HepG2 (cell line): Measurements from ENCODE around the gene SLC18A3. TPM values are rescaled to one million over a fixed set of nuclear protein-coding genes. Genes with fewer than 3 reads are reported as not detected.

Experiments used
- ATAC-seq: fragments of 200-7000 bp; cut with Tn5 transposase; 3 replicates; pipeline ENCODE4 v1.9.1; 2020; ENCODE audit warnings: mild to moderate bottlenecking, moderate library complexity
- BruUV-seq: library from RNA; stranded (reverse); fragments of 400-500 nt; replicated peaks from 2 replicates; lab custom pipeline; 2021; lab: Mats Ljungman, UMichigan
- CTCF ChIA-PET: fragments of 300-600 bp; formaldehyde crosslinking; extraction: SDS; loops from one replicate; lab custom pipeline; 2021; ENCODE audit warnings: low total read pairs, inconsistent platforms, low intra/inter-chr PET ratio; lab: Yijun Ruan, JAX
- POLR2A ChIA-PET: fragments of 350-600 bp; sonication (Branson Sonifier 250); formaldehyde crosslinking; loops from one replicate; lab custom pipeline; 2020; ENCODE audit warnings: antibody characterized with exemption, inconsistent platforms; lab: Yijun Ruan, JAX
- DNase-seq: peaks from one replicate; pipeline ENCODE4 v3.0.0-alpha.2; 2015; ENCODE audit warnings: low spot score
- FAIRE-seq: peaks from 3 replicates; lab custom pipeline; 2011; peaks lifted over from hg19 to GRCh38; lab: Jason Lieb, UNC
- H2AFZ ChIP-seq: one replicate; pipeline ENCODE4 v1.6.1; 2011; ENCODE audit warnings: low read length, inconsistent platforms
- H3K27ac ChIP-seq: fragments of 300-600 bp; 3 replicates; pipeline ENCODE4 v1.8.0; 2011; ENCODE audit warnings: mixed run types, mild to moderate bottlenecking, mixed read lengths, low read length, inconsistent platforms; ENCODE audit not compliant: insufficient read depth; ENCODE audit errors: extremely low read length
- H3K27me3 ChIP-seq, 2 experiments: fragments of 200-600 bp in 1 of 2; 2 replicates in 1 of 2; 3 replicates in 1 of 2; pipeline versions ENCODE4 v1.6.0 to v1.8.0; 2011; ENCODE audit warnings: low read length in 2 of 2, mild to moderate bottlenecking in 2 of 2, moderate library complexity in 2 of 2, inconsistent platforms in 1 of 2; ENCODE audit not compliant: insufficient read depth in 2 of 2, control insufficient read depth in 1 of 2
- H3K36me3 ChIP-seq, 2 experiments: fragments of 200-600 bp in 1 of 2; replicated peaks in 1 of 2; 2 replicates in 1 of 2; 3 replicates in 1 of 2; pipeline versions ENCODE4 v1.5.1 to v1.8.0; 2011; ENCODE audit warnings: low read length in 2 of 2, inconsistent platforms in 1 of 2; ENCODE audit not compliant: insufficient read depth in 2 of 2, control insufficient read depth in 1 of 2
- H3K4me1 ChIP-seq: 2 replicates; pipeline ENCODE4 v1.5.1; 2012; ENCODE audit warnings: low read length, inconsistent platforms; ENCODE audit not compliant: insufficient read depth
- H3K4me2 ChIP-seq: 2 replicates; pipeline ENCODE4 v1.6.0; 2011; ENCODE audit warnings: low read depth, low read length, inconsistent platforms
- H3K4me3 ChIP-seq, 3 experiments: fragments of 200-600 bp in 1 of 3; sonication (generic), shearing (Covaris generic) in 1 of 3; replicated peaks in 1 of 3; 2 replicates each; pipeline ENCODE4 v1.5.1; 2011 to 2016; ENCODE audit warnings: low read length in 3 of 3, inconsistent platforms in 2 of 3, low read depth in 2 of 3, mild to moderate bottlenecking in 2 of 3, control low read depth in 1 of 3, mixed read lengths in 1 of 3; ENCODE audit not compliant: insufficient read depth in 1 of 3
- H3K79me2 ChIP-seq: one replicate; pipeline ENCODE4 v1.6.1; 2011; ENCODE audit warnings: low read length, inconsistent platforms; ENCODE audit not compliant: insufficient read depth
- H3K9ac ChIP-seq: 2 replicates; pipeline ENCODE4 v1.6.0; 2011; ENCODE audit warnings: mild to moderate bottlenecking, low read depth, low read length, inconsistent platforms; ENCODE audit not compliant: insufficient read depth
- H3K9me3 ChIP-seq: 2 replicates; pipeline ENCODE4 v1.5.1; 2012; ENCODE audit warnings: mild to moderate bottlenecking, low read length
- H4K20me1 ChIP-seq: 2 replicates; pipeline ENCODE4 v1.6.0; 2011; ENCODE audit warnings: inconsistent platforms, mild to moderate bottlenecking, low read length, moderate library complexity; ENCODE audit not compliant: insufficient read depth
- AHR ChIP-seq: IDR thresholded peaks from 2 replicates; pipeline ENCODE4 v1.6.1; 2018; ENCODE audit warnings: missing genetic modification reagents, missing compliant biosample characterization
- CC2D1A ChIP-seq: sonication (generic); formaldehyde crosslinking; IDR thresholded peaks from 2 replicates; pipeline ENCODE4 v1.8.1; 2023; ENCODE audit warnings: mild to moderate bottlenecking, missing genetic modification reagents
- DBP ChIP-seq: sonication (generic); formaldehyde crosslinking; IDR thresholded peaks from 2 replicates; pipeline ENCODE4 v1.4.0; 2020; ENCODE audit warnings: missing genetic modification reagents; ENCODE audit errors: not compliant biosample characterization
- DMAP1 ChIP-seq: IDR thresholded peaks from 2 replicates; pipeline ENCODE4 v1.6.1; 2016
- HDAC1 ChIP-seq: sonication (generic); formaldehyde crosslinking; IDR thresholded peaks from 2 replicates; pipeline ENCODE4 v1.5.1; 2020; ENCODE audit warnings: mild to moderate bottlenecking, missing genetic modification reagents
- NFIC ChIP-seq: IDR thresholded peaks from 2 replicates; pipeline ENCODE4 v1.6.1; 2012; ENCODE audit warnings: mild to moderate bottlenecking, low read length, inconsistent platforms
- NFRKB ChIP-seq: fragments of 450-650 bp; IDR thresholded peaks from 2 replicates; pipeline ENCODE4 v1.6.1; 2017
- PAXIP1 ChIP-seq: sonication (generic); formaldehyde crosslinking; conservative IDR thresholded peaks from 2 replicates; pipeline ENCODE4 v1.4.0; 2020; ENCODE audit warnings: mild to moderate bottlenecking, missing genetic modification reagents, moderate library complexity
- RARA ChIP-seq: IDR thresholded peaks from 2 replicates; pipeline ENCODE4 v1.6.1; 2016; ENCODE audit warnings: missing genetic modification reagents, missing compliant biosample characterization
- SRF ChIP-seq: IDR thresholded peaks from 2 replicates; pipeline ENCODE4 v1.6.1; 2011; ENCODE audit warnings: mild to moderate bottlenecking, low read depth, low read length, moderate library complexity
- TBL1XR1 ChIP-seq: fragments of 150-350 bp; IDR thresholded peaks from 2 replicates; pipeline ENCODE4 v1.6.1; 2014; ENCODE audit warnings: borderline replicate concordance, low read length; ENCODE audit not compliant: partially characterized antibody
- ZMYM2 ChIP-seq: sonication (generic); formaldehyde crosslinking; IDR thresholded peaks from 2 replicates; pipeline ENCODE4 v1.8.0; 2022; ENCODE audit warnings: mild to moderate bottlenecking, missing genetic modification reagents
- ZNF253 ChIP-seq: sonication (generic); formaldehyde crosslinking; IDR thresholded peaks from 2 replicates; pipeline ENCODE4 v1.8.0; 2022; ENCODE audit warnings: mild to moderate bottlenecking, missing genetic modification reagents, borderline replicate concordance
- ZNF329 ChIP-seq: sonication (generic); formaldehyde crosslinking; IDR thresholded peaks from 2 replicates; pipeline ENCODE4 v1.9.0; 2021; ENCODE audit warnings: low read depth, mild to moderate bottlenecking, missing genetic modification reagents
- ZNF431 ChIP-seq: sonication (generic); formaldehyde crosslinking; IDR thresholded peaks from 2 replicates; pipeline ENCODE4 v1.9.0; 2022; ENCODE audit warnings: missing genetic modification reagents, low read depth, mild to moderate bottlenecking, borderline replicate concordance
- ZNF800 ChIP-seq: sonication (generic); formaldehyde crosslinking; IDR thresholded peaks from 2 replicates; pipeline ENCODE4 v1.4.0; 2020; ENCODE audit warnings: missing genetic modification reagents
- ZNF883 ChIP-seq: sonication (generic); formaldehyde crosslinking; IDR thresholded peaks from 2 replicates; pipeline ENCODE4 v1.5.1; 2020; ENCODE audit warnings: mild to moderate bottlenecking, missing genetic modification reagents; ENCODE audit errors: not compliant biosample characterization
- WGBS: methylation state at CpG from one replicate; pipeline ENCODE4 v1.1.6; 2017; ENCODE audit warnings: low lambda C conversion rate; 5-methylcytosine and 5-hydroxymethylcytosine counted together
- in situ Hi-C: cut with HindIII; loops from 2 replicates; pipeline ENCODE4 v1.10.0; 2017; ENCODE audit warnings: low pct_unique_long_range_greater_than_20kb; ENCODE audit not compliant: extremely low pct_ligation_motif_present
- intact Hi-C: fragments of 100-400 bp; cut with micrococcal nuclease; formaldehyde crosslinking; loops from one replicate; pipeline ENCODE4 v1.10.0; 2022; ENCODE audit not compliant: unreplicated experiment
- polyA plus RNA-seq, 8 experiments: library from polyadenylated mRNA; depleted of rRNA in 3 of 8; stranded (reverse) in 7 of 8; unstranded in 1 of 8; fragments of >200 nt; fragmentation: Illumina TruSeq in 4 of 8; extraction: Trizol in 4 of 8; gene quantifications; 2 replicates each; pipeline versions ENCODE4 v1.2.1 to v1.2.3, GENCODE V29; 2011 to 2016; ENCODE audit warnings: low read depth in 4 of 8, missing spikeins in 1 of 8, mixed read lengths in 1 of 8; ENCODE audit not compliant: insufficient read depth in 1 of 8
- total RNA-seq, 5 experiments: library from RNA; depleted of rRNA; stranded (reverse); fragments of >200 nt; fragmentation: Illumina TruSeq; extraction: Trizol; gene quantifications; 2 replicates each; pipeline ENCODE4 v1.2.3, GENCODE V29; 2016; ENCODE audit warnings: low read depth in 1 of 5

Gene SLC18A3
- total and polyA plus RNA-seq, 2 of the 13 experiments (the other 11 are each of a cell fraction or from before 2014, with no cell fraction given), result not detected

- no peak for TF ChIP-seq HDAC1 (CRISPR knock-in tag)
- no peak for TF ChIP-seq PAXIP1
Measured at GRCh38 chr10:49606981-49607535, 3.1 kb upstream of the SLC18A3 start (continued).

- intact Hi-C loops (no loop called here), in situ Hi-C loops (no loop called here)
- no peak overlapping the region for H3K9ac ChIP-seq
- no peak overlapping the region for H3K27ac ChIP-seq
- no peak overlapping the region for H2AFZ ChIP-seq
- H3K79me2 ChIP-seq, result no peaks in the 10 kb centered on the region
- FAIRE-seq, result no peak
- no peak for ATAC-seq
- H3K27me3 ChIP-seq, result peaks cover 9 to 42% of the 10 kb centered on the region in 2 experiments
- H3K4me2 ChIP-seq, result no peak overlapping the region
- no peak overlapping the region for H3K4me3 ChIP-seq
- no peaks in the 10 kb centered on the region for H3K9me3 ChIP-seq
- H3K36me3 ChIP-seq, result no peaks in the 10 kb centered on the region
- POLR2A ChIA-PET, result no interaction called here
- DNase-seq, result no peak
- WGBS, result 21% methylated on average over 12 of the region's 14 CpGs
- H3K4me1 ChIP-seq, result no peaks in the 10 kb centered on the region
- CTCF ChIA-PET, result no interaction called here
- peaks cover 12% of the 10 kb centered on the region; the same call in 1 of the 2 replicates for H4K20me1 ChIP-seq
- no TSS peak for BruUV-seq
- TF ChIP-seq RARA (CRISPR knock-in tag) (no peak), ZNF329 (CRISPR knock-in tag) (no peak), DBP (CRISPR knock-in tag) (no peak), NFRKB (no peak), NFIC (no peak), ZNF253 (no peak), SRF (no peak), CC2D1A (CRISPR knock-in tag) (no peak), ZNF431 (CRISPR knock-in tag) (no peak), ZNF883 (CRISPR knock-in tag) (no peak), ZNF800 (CRISPR knock-in tag) (no peak), AHR (no peak), TBL1XR1 (no peak), DMAP1 (no peak), ZMYM2 (CRISPR knock-in tag) (no peak)
Measured at GRCh38 chr10:49608166-49609005, 1.7 kb upstream of the SLC18A3 start.
